Activated CD4-positive, CD25-positive, alpha-beta regulatory T cell (primary cell): ENCODE measurements around the gene PHLDB3.

ENCODE experiments used
- DNase-seq, 4 experiments: peaks; one replicate each; lab custom pipeline; 2025; lab: John Stamatoyannopoulos, UW

The PHLDB3 gene

GRCh38 chr19:43468354-43469159 is 36.0 kb downstream of the PHLDB3 start:
- no peak for DNase-seq

GRCh38 chr19:43467730-43468129 is 36.8 kb downstream of the PHLDB3 start:
- DNase-seq: no peak

- DNase-seq: no peak
Observed at GRCh38 chr19:43467276-43467675, 37.3 kb downstream of the PHLDB3 start.

- DNase-seq: no peak
Observed at GRCh38 chr19:43466793-43467192, 37.8 kb downstream of the PHLDB3 start.

GRCh38 chr19:43465468-43466120 is 39.0 kb downstream of the PHLDB3 start, which contains the start of gene LYPD3:
Gene LYPD3, minus strand, starts transcription at chr19:43465608. Its CDS starts 37 bp downstream, at chr19:43465571.
- DNase-seq: no peak

GRCh38 chr19:43464134-43464775 is 40.3 kb downstream of the PHLDB3 start:
- DNase-seq: peak in 3 of 4 experiments; percentile 56 to 73 (median 65)

GRCh38 chr19:43463381-43464133 is 41.0 kb downstream of the PHLDB3 start:
- peak; percentile 97 to 99 (median 99) for DNase-seq

- DNase-seq: no peak
Observed at GRCh38 chr19:43462785-43463380, 41.7 kb downstream of the PHLDB3 start.

GRCh38 chr19:43462383-43462782 is 42.2 kb downstream of the PHLDB3 start:
- no peak for DNase-seq

- no peak for DNase-seq
Observed at GRCh38 chr19:43461303-43461702, 43.2 kb downstream of the PHLDB3 start.

GRCh38 chr19:43460362-43461016 is 44.1 kb downstream of the PHLDB3 start:
- DNase-seq: no peak

GRCh38 chr19:43457809-43458208 is 46.7 kb downstream of the PHLDB3 start:
- DNase-seq: no peak

GRCh38 chr19:43455321-43456113 is 49.0 kb downstream of the PHLDB3 start:
- DNase-seq: no peak

GRCh38 chr19:43454031-43454430 is 50.5 kb downstream of the PHLDB3 start:
- DNase-seq: no peak

GRCh38 chr19:43452582-43452981 is 52.0 kb downstream of the PHLDB3 start:
- no peak for DNase-seq

GRCh38 chr19:43450545-43450997 is 54.0 kb downstream of the PHLDB3 start:
- DNase-seq: no peak

GRCh38 chr19:43447655-43448054 is 56.9 kb downstream of the PHLDB3 start:
- DNase-seq: no peak

GRCh38 chr19:43446746-43447489 is 57.6 kb downstream of the PHLDB3 start:
- DNase-seq: peak; percentile 59 to 74 (median 67)

- no peak for DNase-seq
Observed at GRCh38 chr19:43445426-43445825, 59.1 kb downstream of the PHLDB3 start.
